NCI-H526 (cell line): ENCODE results near the gene TSSC4.
"Not testable (repeated sequence)": the region's sequence is repeated elsewhere in the genome, so short reads cannot be mapped to it uniquely, and the experiment has no call there.

Source experiments
- DNase-seq, 2 experiments: peaks; one replicate each; lab custom pipeline; 2025; lab: John Stamatoyannopoulos, UW

The TSSC4 gene

DNA sequence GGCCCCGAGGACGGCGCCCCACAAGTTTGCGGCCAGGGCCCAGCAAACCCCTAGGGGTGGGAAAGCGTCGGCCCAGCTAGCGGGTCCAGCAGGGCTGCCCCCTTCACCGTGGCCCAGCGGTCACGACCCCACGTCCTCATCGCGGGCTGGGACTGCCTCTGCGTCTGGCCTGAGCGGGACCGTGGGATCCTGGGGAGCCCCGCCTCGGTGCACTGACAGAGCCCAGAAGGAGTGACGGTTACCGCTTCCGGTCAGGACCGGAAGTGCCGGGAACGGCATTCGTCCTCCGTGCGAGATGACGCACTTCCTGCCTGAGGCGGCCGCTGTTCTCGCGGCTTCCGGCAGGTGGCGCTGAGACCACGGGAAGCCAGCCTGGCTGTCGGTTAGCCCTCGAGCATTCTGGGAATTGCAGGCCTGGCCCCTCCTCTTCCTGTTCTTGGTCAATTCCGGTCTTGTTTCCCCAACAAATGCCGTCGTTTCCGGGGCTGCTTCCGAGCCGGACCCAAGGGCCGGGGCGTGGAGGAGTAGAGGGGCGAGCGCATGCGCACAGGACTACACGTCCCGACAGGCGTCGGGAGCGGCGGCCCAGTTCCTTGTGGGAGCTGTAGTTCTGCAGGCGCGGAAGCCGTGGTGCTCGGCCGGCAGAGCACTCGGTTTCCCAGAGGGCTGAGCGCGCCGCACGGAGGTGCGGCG lies at the start of gene TSSC4:
TSS of gene TSSC4 (plus strand) at position 682 of the 693 bp plus-strand sequence. CDS start 1,884 bp downstream, outside the sequence.
- peak; percentile 100 for DNase-seq

DNA sequence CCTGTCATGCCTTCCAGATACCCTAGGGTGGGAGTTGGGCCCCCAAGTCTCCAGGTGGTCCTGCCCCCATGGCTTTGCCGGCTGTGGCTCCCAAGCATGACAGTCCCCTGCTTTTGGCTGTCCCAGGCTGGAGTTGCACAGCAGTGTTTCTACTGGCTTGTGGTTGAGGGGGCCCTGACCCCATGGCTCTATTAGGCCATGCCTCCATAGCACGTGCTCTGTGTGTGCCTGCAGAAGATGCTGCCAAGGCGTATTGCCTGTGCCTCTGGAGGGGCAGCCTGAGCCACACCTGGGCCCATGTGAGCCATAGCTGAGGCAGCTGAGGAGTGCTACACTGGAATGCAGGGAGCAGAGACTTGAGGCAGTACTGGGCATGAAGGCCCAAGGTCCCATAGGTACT lies 48.8 kb upstream of the TSSC4 start:
- DNase-seq: no peak

DNA sequence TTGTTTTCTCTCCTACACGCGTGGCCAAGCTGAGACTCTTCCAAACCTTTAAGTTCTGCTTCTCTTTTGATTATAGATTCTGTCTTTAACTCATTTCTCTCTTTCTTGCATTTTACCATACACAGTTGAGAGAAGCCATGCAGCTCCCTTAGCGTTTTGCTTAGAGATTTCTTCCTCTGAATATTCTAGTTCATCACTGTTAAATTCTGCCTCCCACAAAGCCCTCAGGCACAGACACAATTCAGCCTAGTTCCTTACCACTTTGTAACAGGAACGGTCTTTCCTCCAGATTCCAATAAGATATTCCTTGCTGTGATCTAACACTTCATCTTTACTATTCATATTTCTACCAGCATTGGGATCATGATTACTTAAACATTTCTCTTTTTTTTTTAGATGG lies 48.1 kb upstream of the TSSC4 start:
- no peak for DNase-seq

DNA sequence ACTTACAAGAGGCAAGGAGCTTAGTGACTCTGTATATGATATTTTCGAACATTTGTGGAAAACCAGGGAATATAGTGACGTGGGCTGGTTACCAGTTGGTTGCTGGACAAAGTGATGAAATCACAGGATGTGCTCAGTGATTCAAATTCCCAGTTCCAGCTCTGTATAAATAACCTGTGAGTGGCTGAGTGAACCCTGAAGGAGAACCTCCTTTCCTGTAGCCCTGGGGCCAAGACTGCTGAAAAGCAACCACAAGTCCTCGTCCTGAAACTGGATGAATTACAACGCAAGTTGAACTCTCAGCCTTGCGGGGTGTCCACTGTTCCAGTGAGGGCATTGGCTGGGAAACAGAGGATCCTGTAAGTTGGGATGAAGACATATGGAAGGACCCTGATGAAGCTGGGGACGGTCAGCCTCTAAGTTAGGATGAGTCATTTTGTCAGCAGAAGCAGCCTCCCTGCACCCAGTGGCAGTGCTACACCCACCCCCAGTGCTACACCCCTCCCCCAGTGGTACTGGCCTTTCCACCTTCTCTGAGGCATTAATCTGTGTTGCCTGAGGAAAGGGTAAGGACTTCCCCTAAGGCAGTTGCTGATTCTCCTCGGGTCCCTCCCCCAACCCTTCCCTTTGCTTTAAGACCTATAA lies 45.4 kb upstream of the TSSC4 start:
- DNase-seq: no peak

DNA sequence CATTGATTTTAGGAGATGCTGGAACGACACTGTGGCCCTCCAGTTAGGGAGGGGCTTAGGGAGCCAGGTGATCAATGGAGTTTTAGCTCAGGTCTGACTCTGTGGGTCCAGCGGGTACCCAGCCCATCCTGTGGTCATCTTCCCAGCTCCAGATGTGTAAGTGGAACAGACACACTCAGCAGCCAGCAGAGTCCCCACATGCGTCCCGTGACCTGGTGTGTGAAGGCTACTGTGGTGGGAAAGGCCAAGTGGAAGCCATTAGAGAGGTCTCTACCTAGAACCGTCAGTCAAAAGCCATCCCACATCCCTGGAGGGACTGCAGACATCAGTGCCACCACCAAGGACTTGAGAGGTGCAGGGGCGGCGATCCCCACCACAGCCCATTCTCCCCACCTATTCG lies 43.3 kb upstream of the TSSC4 start:
- DNase-seq: no peak

DNA sequence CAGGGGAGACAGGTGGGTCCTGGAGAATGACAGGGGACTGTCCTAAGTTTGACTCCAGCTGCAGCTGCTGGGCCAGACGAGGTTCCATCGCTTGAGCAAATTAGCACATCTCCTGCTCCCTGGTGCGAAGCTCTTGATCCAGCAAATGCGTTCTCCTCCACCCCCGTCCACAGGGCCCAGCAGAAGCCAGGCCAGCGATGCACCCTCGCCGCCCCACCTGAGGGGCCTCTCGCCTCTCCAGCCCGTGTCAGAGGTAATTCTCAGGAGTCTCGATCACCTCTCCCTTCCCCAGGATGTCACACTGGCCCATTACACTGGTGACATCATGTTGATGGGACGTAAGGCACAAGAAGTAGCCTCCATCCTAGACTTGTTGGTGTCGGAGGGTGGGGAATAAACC lies 42.9 kb upstream of the TSSC4 start:
- DNase-seq: not testable (repeated sequence)

DNA sequence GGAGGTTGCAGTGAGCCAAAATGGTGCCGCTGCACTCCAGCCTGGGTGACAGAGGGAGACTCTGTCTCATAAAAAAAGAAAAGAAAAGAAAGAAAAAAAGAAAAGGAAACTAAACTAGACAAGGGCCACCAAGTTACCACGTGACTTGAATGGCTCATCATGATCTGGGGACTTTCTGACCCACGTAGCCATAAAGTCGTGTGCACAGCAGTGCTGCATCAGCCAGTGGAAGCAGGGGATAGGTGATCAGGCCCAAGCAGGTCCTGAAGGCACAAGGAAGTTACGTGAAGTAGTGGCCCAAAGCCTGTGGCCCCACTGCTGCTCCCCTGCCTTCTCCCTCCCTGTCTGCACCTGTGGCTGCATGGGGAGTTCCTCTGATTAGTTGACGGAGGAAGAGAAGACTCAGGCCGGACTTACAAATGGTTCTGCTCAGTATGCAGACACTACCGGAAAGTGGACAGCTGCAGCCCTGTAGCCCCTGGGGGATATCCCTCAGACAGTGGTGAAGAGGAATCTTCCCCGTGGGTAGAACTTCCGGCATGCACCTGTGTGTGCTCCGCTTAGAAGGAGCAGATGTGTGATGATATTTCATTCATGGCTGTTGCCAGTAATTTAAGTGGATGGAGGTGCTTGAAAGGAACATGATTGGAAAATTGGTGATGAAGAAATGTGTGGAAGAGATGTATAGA lies 41.7 kb upstream of the TSSC4 start:
- no peak for DNase-seq

DNA sequence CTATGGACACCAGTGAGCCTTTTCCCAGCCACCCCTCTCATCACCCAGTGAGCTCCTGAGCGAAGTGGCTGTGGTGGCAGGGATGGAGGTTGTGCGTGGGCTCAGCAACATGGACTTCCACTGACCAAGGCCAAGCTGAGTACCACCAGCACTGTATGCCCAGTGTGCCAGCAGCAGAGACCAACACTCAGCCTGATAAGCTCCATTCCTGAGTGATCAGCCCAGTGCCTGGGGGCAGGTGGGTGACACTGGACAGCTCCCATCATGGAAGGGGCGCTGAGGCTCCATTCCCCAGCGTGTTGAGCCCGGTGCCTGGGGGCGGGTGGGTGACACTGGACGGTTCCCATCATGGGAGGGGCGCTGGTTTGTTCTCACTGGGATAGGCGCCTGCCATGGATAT lies 41.0 kb upstream of the TSSC4 start:
- no peak for DNase-seq

DNA sequence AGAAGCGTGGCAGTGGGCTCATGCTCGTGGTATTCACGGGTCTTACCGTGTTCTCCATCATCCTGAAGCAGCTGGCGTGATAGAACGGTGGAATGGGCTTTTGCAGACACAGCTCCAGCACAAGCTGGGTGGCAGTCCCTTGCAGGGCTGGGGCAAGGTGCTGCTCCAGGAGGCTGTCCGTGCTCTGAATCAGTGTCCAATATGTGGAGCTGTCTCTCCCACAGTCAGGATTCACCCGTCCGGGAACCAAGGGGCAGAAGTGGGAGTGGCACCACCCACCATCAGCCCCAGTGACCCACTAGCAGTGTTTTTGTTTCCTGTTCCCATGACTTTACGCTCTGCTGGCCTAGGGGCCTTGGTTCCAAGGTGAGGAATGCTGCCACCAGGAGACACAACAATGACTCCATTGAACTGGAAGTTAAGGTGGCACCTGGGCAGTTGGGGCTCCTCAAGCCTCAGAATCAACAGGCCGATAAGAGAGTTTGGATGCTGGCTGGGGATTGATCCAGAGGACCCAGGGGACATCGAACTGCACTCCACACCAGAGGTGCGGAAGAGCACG lies 40.4 kb upstream of the TSSC4 start:
- DNase-seq: no peak

DNA sequence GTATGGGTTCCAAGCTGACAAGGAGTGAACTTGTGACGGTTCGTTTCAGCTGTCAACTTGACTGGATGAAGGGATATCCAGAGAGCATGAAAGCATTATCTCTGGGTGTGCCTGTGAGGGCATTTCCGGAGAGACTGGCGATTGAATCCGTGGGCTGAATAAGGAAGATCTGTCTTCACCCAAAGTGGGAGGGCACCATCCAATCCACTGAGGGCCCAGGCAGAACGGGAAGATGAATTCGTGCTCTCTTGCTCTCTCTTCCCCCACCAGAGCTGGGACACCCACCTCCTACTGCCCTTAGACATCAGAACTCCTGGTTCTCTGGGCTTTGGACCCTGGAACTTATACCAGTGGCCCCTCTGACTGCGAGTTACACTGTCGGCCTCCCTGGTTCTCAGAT lies 39.0 kb upstream of the TSSC4 start:
- DNase-seq: no peak

DNA sequence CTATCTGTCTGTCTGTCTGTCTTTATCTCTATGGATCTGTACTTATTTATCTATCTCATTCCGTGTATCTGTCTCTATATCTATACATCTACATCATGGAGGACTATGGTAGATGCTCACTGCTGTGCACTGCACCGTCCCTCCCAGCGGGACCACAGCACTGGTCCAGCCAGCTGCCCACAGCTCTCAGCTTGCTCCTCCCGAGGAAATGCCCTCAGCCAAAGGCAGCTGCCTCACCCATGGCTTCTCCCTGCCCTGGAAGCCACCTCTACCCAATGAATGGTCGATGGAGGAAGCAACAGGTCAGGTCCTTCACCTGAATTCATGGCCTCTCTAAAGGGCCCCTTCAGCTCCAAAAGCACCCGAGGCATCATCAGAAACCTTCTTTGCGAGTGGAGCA lies 38.1 kb upstream of the TSSC4 start:
- no peak for DNase-seq

DNA sequence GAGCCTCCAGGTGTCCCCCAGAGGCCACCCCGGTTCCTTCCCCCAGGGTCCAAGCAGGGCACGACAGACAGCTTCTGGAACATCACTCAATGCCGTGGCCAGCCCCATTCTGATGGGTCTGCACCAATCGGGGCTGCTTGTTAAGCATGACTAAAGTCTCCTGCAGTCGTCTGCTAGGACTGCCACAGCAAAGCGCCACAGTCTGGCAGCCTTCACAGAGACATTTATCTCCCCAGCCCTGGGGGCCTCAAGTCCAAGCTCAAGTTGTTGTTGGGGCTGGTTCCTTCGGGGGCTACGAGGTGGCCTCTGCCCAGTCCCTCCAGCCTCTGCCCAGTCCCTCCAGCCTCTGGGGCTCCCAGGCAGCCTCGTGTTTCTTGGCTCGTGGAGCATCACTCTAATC lies 37.4 kb upstream of the TSSC4 start:
- DNase-seq: no peak

DNA sequence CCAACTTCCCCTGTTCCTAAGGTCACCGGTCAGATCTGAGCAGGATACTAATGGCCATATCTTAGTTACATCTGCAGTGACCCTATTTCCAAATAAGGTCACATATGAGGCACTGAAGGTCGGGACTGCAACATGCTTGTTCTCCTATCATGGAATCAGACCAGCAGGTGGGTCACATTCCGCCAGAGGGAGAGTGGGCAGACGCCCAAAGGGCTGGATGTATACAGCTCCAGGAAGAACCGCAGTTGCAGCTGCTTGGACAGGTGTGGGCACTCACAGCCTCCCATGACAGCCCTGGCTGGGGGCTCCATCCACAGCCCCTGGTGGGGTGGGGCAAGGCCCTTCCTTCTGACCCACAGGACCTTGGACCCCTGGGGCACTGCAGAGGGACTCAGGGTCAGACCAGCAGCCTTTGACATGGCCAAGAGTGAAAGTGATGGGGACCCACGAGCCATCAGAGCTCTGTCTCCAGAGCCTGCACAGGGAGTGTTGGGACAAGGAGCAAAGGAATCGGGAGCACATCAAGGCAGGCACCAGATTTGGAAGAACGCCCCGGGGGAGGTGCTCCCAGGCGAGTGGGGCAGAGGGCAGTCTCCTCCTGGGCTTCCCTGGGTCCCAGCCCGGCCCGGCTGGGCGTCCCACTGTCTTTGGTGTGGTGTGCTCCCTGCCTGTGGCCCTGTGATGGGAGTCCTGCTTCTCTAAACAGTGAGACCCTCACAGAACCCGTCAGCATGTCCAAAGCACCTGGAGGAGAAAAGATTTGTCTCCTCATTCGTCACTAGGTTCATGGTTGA lies 36.8 kb upstream of the TSSC4 start:
- no peak for DNase-seq

DNA sequence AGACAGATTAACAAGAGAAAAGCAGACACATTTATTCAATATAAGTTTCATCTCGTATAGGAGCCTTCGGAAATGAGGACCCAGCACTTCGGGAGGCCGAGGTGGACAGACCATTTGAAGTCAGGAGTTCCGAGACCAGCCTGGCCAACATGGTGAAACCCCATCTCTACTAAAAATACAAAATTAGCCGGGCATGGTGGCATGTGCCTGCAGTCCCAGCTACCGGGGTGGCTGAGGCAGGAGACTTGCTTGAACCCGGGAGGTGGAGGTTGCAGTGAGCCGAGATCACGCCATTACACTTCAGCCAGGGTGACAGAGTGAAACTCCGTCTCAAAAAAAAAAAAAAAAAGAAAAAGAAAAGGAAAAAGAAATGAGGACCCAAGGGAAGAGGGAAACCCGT lies 36.2 kb upstream of the TSSC4 start:
- not testable (repeated sequence) for DNase-seq

DNA sequence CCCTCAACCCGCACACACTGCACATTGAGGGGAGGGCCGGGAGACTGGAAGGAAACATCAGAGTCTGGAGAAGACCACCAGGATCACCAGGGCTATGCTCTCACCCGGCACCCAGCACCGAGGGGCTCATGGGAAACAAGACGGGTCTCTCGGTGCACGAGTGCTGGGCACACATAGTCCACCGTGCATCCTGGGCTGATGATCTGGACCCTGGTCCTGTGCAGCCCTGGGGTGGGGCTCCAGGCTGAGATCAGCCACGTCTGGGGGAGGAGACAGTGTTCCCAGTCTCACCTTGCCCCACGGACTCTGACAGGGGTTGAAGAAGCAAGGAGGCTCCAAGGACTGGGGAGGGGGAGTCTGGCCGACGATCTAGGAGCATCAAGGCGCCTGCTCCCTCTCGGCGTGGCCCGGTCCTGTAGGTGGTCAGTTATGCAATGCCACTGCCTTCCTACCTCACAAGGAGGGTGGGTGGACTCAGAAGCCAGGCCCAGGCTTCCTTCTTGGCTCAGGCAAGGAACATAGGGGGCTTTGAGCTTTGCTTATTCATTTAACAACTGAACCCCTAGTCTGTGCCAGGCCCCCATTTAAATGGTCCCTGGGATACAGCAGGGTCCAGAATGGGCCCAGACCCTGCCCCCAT lies 34.9 kb upstream of the TSSC4 start:
- DNase-seq: no peak

DNA sequence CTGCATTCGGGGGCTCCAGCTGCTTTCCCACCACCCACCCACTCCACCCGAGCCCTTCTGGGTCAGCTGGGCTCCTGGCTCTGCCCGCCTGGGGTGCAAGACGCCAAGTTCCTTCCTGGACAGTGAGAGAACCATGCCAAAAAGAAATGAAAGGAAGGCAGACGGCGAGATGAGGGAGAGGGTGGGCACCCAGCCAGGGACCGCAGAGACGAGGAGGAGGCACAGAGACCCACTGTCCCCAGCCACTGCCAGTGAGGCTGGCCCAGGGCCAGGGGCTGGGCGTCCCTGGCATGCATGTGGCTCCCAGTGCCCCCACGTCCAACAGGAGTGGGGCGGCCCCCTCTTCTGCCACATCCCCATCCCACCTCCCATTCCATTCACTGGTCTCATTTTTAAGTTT lies 34.3 kb upstream of the TSSC4 start:
- no peak for DNase-seq

DNA sequence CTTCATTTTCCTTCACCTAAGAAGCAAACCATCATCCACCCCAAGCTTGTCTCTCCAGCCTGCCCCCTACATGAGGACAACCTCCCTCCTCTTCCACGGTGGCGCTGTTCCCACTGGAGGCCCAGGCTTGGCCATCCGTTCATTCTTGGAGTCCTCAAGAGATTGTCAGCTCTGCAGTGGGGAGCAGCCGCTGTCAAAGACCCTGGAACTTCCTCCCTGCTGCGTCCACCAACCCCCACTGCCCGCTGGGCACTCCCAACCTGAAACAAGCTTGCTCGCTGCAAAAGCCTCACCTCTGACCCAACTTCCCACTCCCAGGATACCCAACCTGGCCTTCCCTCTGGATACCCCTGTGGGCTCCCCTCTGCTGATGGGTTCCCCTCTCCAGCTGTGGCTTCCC lies 33.8 kb upstream of the TSSC4 start:
- no peak for DNase-seq

DNA sequence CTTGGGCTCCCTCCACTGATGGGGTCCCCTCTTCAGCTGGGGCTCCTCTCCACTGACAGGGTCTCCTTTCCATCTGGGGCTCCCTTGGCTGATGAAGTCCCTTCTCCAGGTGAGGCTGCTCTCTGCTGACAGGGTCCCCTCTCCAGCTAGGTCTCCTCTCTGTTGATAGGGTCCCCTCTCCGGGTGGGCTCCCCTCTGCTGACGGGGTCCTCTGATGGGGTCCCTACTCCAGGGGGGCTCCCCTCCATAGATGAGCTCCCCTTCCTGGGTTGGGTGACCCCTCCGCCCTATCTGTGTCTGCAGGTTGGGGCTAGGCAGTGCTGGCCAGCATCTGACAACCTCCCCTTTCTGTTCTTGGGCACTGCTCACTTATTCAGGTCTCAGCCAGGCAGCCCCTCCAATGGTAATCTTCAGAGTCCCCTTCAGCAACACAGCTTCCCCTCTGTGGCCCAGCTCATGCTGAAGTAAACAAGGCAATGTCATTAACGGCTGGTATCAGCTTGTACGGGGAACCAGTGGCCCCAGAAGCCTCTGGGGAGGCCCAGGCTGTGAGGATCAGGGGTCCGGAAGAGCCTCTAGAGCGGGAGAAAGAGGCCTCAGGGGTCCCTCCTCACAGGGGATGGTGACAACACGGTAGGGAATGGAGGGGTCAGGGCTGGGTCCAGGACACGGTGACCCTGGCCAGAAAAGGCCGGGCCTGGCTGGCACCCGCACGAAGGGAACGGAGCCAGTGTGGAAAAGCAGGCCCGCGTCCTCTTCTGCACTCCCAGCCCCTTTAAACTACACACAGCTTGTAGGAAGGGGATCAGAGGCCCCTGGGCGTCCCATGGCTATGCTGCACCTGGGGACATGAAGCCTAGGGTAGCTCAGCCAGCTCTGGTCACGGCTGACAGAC lies 33.0 kb upstream of the TSSC4 start:
- no peak for DNase-seq

DNA sequence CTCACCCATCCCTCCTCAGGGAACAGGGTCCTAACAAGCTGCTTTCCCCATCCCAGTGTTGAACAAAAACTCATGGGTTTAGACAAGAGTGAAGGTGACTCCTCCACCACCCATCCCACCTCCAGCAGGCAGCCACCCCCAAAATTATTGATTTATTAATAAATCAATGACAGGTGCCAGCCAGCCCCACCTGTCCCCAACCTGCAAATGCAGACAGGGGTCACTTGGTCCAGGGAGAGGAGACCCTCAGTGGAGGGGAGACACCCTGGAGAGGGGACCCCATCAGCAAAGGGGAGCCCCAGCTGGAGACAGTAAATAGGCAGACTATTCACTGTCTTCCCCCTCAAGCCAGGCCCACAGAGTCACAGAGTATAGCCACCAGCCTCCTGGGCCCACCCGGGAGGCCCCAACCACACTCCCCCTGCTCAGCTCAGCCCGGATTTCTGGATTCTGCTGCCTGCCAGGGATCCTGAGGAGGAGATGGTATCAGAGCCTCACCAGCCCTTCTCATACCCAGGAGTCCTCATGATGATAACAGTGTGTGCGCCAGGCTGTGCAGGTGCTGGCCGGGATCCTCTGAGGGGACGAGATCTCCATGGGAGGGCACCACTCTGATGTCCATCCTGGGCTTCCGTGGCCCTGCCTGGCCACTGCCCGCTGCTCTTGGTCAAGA lies 32.2 kb upstream of the TSSC4 start:
- no peak for DNase-seq

DNA sequence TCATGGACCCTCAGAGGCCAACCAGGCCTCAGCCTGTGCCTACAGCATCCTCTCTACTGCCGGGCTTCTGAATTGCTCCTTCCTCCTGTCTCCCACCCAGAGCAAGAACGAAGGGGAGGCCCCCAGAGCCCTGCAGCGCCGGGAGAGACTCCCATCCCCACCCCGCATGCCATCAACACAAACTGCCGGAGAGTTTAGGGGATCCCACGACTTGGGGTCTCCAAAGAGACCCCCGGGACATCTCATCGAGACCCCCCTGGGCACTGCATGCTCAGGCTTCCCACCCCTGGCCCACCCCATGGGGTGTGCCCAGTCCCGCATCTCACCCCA lies 31.7 kb upstream of the TSSC4 start:
- DNase-seq: no peak
